Activated gamma-delta T cell treated with Interleukin-2 at 50 U/mL for 16 hours (primary cell): ENCODE results near the gene SGF29.
"Not testable (repeated sequence)": the region's sequence is repeated elsewhere in the genome, so short reads cannot be mapped to it uniquely, and the experiment has no call there.

Source experiments
- DNase-seq: peaks from one replicate; pipeline ENCODE4 v3.0.0-alpha.2; 2020

Gene SGF29

GRCh38 chr16:28615486-28616223 is 61.9 kb downstream of the SGF29 start:
- DNase-seq, result not testable (repeated sequence)

- not testable (repeated sequence) for DNase-seq
Measured at GRCh38 chr16:28616224-28616577, 62.5 kb downstream of the SGF29 start.

GRCh38 chr16:28616636-28617035 is 62.9 kb downstream of the SGF29 start:
- no peak for DNase-seq

GRCh38 chr16:28617874-28618273 is 64.2 kb downstream of the SGF29 start:
- no peak for DNase-seq

- not testable (repeated sequence) for DNase-seq
Measured at GRCh38 chr16:28620316-28620715, 66.6 kb downstream of the SGF29 start.

GRCh38 chr16:28621481-28622155 is 67.9 kb downstream of the SGF29 start:
- DNase-seq, result no peak

GRCh38 chr16:28622532-28623171 is 68.9 kb downstream of the SGF29 start:
- not testable (repeated sequence) for DNase-seq

- DNase-seq, result peak; percentile 61
Measured at GRCh38 chr16:28623172-28623711, 69.5 kb downstream of the SGF29 start.

- not testable (repeated sequence) for DNase-seq
Measured at GRCh38 chr16:28630905-28631304, 77.2 kb downstream of the SGF29 start.

- not testable (repeated sequence) for DNase-seq
Measured at GRCh38 chr16:28636093-28636823, 82.5 kb downstream of the SGF29 start.

- DNase-seq, result not testable (repeated sequence)
Measured at GRCh38 chr16:28637765-28638164, 84.0 kb downstream of the SGF29 start, which contains the start of gene NPIPB8. Gene NPIPB8, plus strand, starts transcription at chr16:28638065. Its CDS starts 296 bp downstream, at chr16:28638361.

- not testable (repeated sequence) for DNase-seq
Measured at GRCh38 chr16:28638359-28638758, 84.6 kb downstream of the SGF29 start.

GRCh38 chr16:28639959-28640358 is 86.2 kb downstream of the SGF29 start:
- not testable (repeated sequence) for DNase-seq
